Measurements from ENCODE around the gene IKBKG.

GRCh38 chrX:154531626-154532025 is 15.8 kb upstream of the IKBKG start:
- TF ChIP-seq EP300 (IDR thresholded peaks at IDR 0.05) (no peak), CTCF (IDR thresholded peaks at IDR 0.05) (no peak), POLR2A (IDR thresholded peaks at IDR 0.05) (no peak)

All from ovary (tissue), 3 donors.